IPS DF 6.9 (cell line): ENCODE results near the gene SNX1.
"Not testable (repeated sequence)": the region's sequence is repeated elsewhere in the genome, so short reads cannot be mapped to it uniquely, and the experiment has no call there.

ENCODE experiments used
- DNase-seq: peaks from one replicate; pipeline ENCODE4 v3.0.0-alpha.2; 2013; ENCODE audit warnings: low read depth, low spot score
- H3K27ac ChIP-seq: one replicate; pipeline ENCODE4 v1.5.1; 2013; ENCODE audit warnings: low read length, control low read depth
- H3K27me3 ChIP-seq: 2 replicates; pipeline ENCODE4 v1.6.1; 2013; ENCODE audit warnings: mild to moderate bottlenecking, low read length; ENCODE audit not compliant: control insufficient read depth, insufficient read depth
- H3K36me3 ChIP-seq: 2 replicates; pipeline ENCODE4 v1.6.1; 2013; ENCODE audit warnings: low read length; ENCODE audit not compliant: control insufficient read depth, insufficient read depth
- H3K4me1 ChIP-seq: 2 replicates; pipeline ENCODE4 v1.6.1; 2013; ENCODE audit warnings: low read length; ENCODE audit not compliant: control insufficient read depth, insufficient read depth
- H3K4me3 ChIP-seq: 2 replicates; pipeline ENCODE4 v1.5.1; 2013; ENCODE audit warnings: mild to moderate bottlenecking, low read length
- H3K9me3 ChIP-seq: 2 replicates; pipeline ENCODE4 v1.6.1; 2013; ENCODE audit warnings: low read length, inconsistent platforms; ENCODE audit not compliant: control insufficient read depth, insufficient read depth
- WGBS: extraction: QIAGEN DNeasy Blood & Tissue Kit; methylation state at CpG from one replicate; pipeline ENCODE4 v1.1.7; 2013; ENCODE audit warnings: mixed read lengths, missing lambda C conversion rate; ENCODE audit not compliant: insufficient read length, insufficient coverage; 5-methylcytosine and 5-hydroxymethylcytosine counted together

Gene SNX1

GRCh38 chr15:64058279-64058678, 37.5 kb upstream of the SNX1 start:
- no peaks in the 10 kb centered on the region for H3K9me3 ChIP-seq
- WGBS, result no CpG with 5 or more reads among the region's 5 CpGs
- H3K4me1 ChIP-seq, result no peaks in the 10 kb centered on the region
- no peaks in the 10 kb centered on the region for H3K27me3 ChIP-seq
- no peak overlapping the region for H3K27ac ChIP-seq
- H3K36me3 ChIP-seq, result no peaks in the 10 kb centered on the region
- no peak for DNase-seq
- no peak overlapping the region for H3K4me3 ChIP-seq

GRCh38 chr15:64059104-64059503, 36.7 kb upstream of the SNX1 start:
- not testable (repeated sequence) for H3K27ac ChIP-seq, H3K4me3 ChIP-seq, DNase-seq, H3K9me3 ChIP-seq, H3K27me3 ChIP-seq, H3K4me1 ChIP-seq, H3K36me3 ChIP-seq
- no CpG with 5 or more reads among the region's 2 CpGs for WGBS

- no peaks in the 10 kb centered on the region for H3K9me3 ChIP-seq
- no CpG with 5 or more reads among the region's 29 CpGs for WGBS
- H3K27me3 ChIP-seq, result no peaks in the 10 kb centered on the region
- no peaks in the 10 kb centered on the region for H3K4me1 ChIP-seq
- H3K4me3 ChIP-seq, result no peak overlapping the region
- no peaks in the 10 kb centered on the region for H3K36me3 ChIP-seq
- no peak overlapping the region for H3K27ac ChIP-seq
- DNase-seq, result no peak
Measured at GRCh38 chr15:64060716-64061115, 35.1 kb upstream of the SNX1 start.

- H3K9me3 ChIP-seq, result no peaks in the 10 kb centered on the region
- no peak overlapping the region for H3K27ac ChIP-seq
- H3K4me1 ChIP-seq, result no peaks in the 10 kb centered on the region
- H3K27me3 ChIP-seq, result no peaks in the 10 kb centered on the region
- no peaks in the 10 kb centered on the region for H3K36me3 ChIP-seq
- no peak for DNase-seq
- no CpG with 5 or more reads among the region's 1 CpG for WGBS
- H3K4me3 ChIP-seq, result no peak overlapping the region
Measured at GRCh38 chr15:64066451-64066850, 29.3 kb upstream of the SNX1 start.

GRCh38 chr15:64067564-64068030, 28.2 kb upstream of the SNX1 start:
- Histone ChIP-seq H3K4me1 (no peaks in the 10 kb centered on the region), H3K4me3 (no peak overlapping the region), H3K27me3 (no peaks in the 10 kb centered on the region), H3K27ac (no peak overlapping the region), H3K36me3 (peaks cover 5% of the 10 kb centered on the region; the same call in 1 of the 2 replicates), H3K9me3 (no peaks in the 10 kb centered on the region)
- no CpG with 5 or more reads among the region's 11 CpGs for WGBS
- DNase-seq, result peak; percentile 48

GRCh38 chr15:64068133-64068532, 27.6 kb upstream of the SNX1 start:
- DNase-seq, result no peak
- no CpG with 5 or more reads among the region's 4 CpGs for WGBS
- Histone ChIP-seq H3K4me1 (no peaks in the 10 kb centered on the region), H3K4me3 (no peak overlapping the region), H3K36me3 (peaks cover 5% of the 10 kb centered on the region; the same call in 1 of the 2 replicates), H3K27me3 (no peaks in the 10 kb centered on the region), H3K9me3 (no peaks in the 10 kb centered on the region), H3K27ac (no peak overlapping the region)

GRCh38 chr15:64070106-64070505, 25.7 kb upstream of the SNX1 start:
- no CpG with 5 or more reads among the region's 3 CpGs for WGBS

GRCh38 chr15:64070965-64071851, 24.6 kb upstream of the SNX1 start:
- Histone ChIP-seq H3K27ac (no peak overlapping the region), H3K36me3 (peaks cover 5% of the 10 kb centered on the region; the same call in 1 of the 2 replicates), H3K4me1 (no peaks in the 10 kb centered on the region), H3K9me3 (no peaks in the 10 kb centered on the region), H3K27me3 (no peaks in the 10 kb centered on the region), H3K4me3 (no peak overlapping the region)
- WGBS, result no CpG with 5 or more reads among the region's 8 CpGs
- DNase-seq, result no peak

More at GRCh38 chr15:64070106-64070505, 25.7 kb upstream of the SNX1 start:
- no peaks in the 10 kb centered on the region for H3K9me3 ChIP-seq
- H3K27me3 ChIP-seq, result no peaks in the 10 kb centered on the region
- H3K4me3 ChIP-seq, result no peak overlapping the region
- no peak for DNase-seq
- H3K36me3 ChIP-seq, result peaks cover 5% of the 10 kb centered on the region; the same call in 1 of the 2 replicates
- no peak overlapping the region for H3K27ac ChIP-seq
- H3K4me1 ChIP-seq, result no peaks in the 10 kb centered on the region

- H3K4me1 ChIP-seq, result no peaks in the 10 kb centered on the region
- H3K9me3 ChIP-seq, result no peaks in the 10 kb centered on the region
- DNase-seq, result no peak
- no peaks in the 10 kb centered on the region for H3K27me3 ChIP-seq
- WGBS, result no CpG with 5 or more reads among the region's 4 CpGs
- H3K4me3 ChIP-seq, result no peak overlapping the region
- peaks cover 5% of the 10 kb centered on the region; the same call in 1 of the 2 replicates for H3K36me3 ChIP-seq
- H3K27ac ChIP-seq, result no peak overlapping the region
Measured at GRCh38 chr15:64071931-64072765, 23.6 kb upstream of the SNX1 start.

- Histone ChIP-seq H3K27me3 (no peaks in the 10 kb centered on the region), H3K27ac (no peak overlapping the region), H3K36me3 (peaks cover 5% of the 10 kb centered on the region; the same call in 1 of the 2 replicates), H3K4me3 (no peak overlapping the region), H3K4me1 (no peaks in the 10 kb centered on the region), H3K9me3 (no peaks in the 10 kb centered on the region)
- no peak for DNase-seq
- no CpG with 5 or more reads among the region's 2 CpGs for WGBS
Measured at GRCh38 chr15:64072812-64073211, 23.0 kb upstream of the SNX1 start.
